ENCODE results near the gene FGD2. TPM values are rescaled to one million over a fixed set of nuclear protein-coding genes. Genes with fewer than 3 reads are reported as not detected.

FGD2 gene
- total and polyA plus RNA-seq, 9 of the 15 experiments (the other 6 are each of a cell fraction or from before 2014, with no cell fraction given) = 0.09 TPM; not detected in 8

GRCh38 chr6:36983538-36983937 lies 21.9 kb upstream of the FGD2 start (continued):
- no peak for TF ChIP-seq FOXK2 (conservative IDR thresholded peaks at IDR 0.05 in 1 of 2, IDR thresholded peaks at IDR 0.05 in 1 of 2; ENCODE audit: low read depth in 2 of 2)
- TF ChIP-seq TEAD1 (CRISPR knock-in tag; IDR thresholded peaks at IDR 0.05) = no peak
- no peak for TF ChIP-seq ZNF445 (CRISPR knock-in tag; IDR thresholded peaks at IDR 0.05; ENCODE audit: low read depth)
- no peak for TF ChIP-seq MTA1 (IDR thresholded peaks at IDR 0.05; ENCODE audit: borderline replicate concordance)
- TF ChIP-seq NR0B1 (IDR thresholded peaks at IDR 0.05; ENCODE audit: partially characterized antibody) = no peak
- no peak for TF ChIP-seq IRF9 (tag; IDR thresholded peaks at IDR 0.05)
- TF ChIP-seq POLR2A (conservative IDR thresholded peaks at IDR 0.05) = no peak
- no peak for TF ChIP-seq MBD2 (IDR thresholded peaks at IDR 0.05; ENCODE audit: borderline replicate concordance, low read depth)
- no peak for TF ChIP-seq SOX6 (IDR thresholded peaks at IDR 0.05)
- TF ChIP-seq MAZ (CRISPR knock-in tag; conservative IDR thresholded peaks at IDR 0.05 in 1 of 2, IDR thresholded peaks at IDR 0.05 in 1 of 2) = no peak
- TF ChIP-seq ZNF146 (CRISPR knock-in tag; IDR thresholded peaks at IDR 0.05; ENCODE audit: unreplicated experiment) = no peak
- no peak for TF ChIP-seq ZBTB17 (CRISPR knock-in tag; IDR thresholded peaks at IDR 0.05)
- TF ChIP-seq HNRNPLL (IDR thresholded peaks at IDR 0.05; ENCODE audit: low read depth, low read length, poor library complexity, severe bottlenecking) = no peak
- no peak for TF ChIP-seq FIP1L1 (IDR thresholded peaks at IDR 0.05; ENCODE audit: low read depth, low read length, poor library complexity, severe bottlenecking)
- no peak for TF ChIP-seq HDAC2 (IDR thresholded peaks at IDR 0.05)
- TF ChIP-seq E2F4 (CRISPR knock-in tag; IDR thresholded peaks at IDR 0.05; ENCODE audit: low read depth) = no peak
- no peak for TF ChIP-seq SIRT6 (IDR thresholded peaks at IDR 0.05; ENCODE audit: low read depth, low read length)
- TF ChIP-seq ZEB2 (IDR thresholded peaks at IDR 0.05) = no peak
- TF ChIP-seq ZC3H8 (IDR thresholded peaks at IDR 0.05) = no peak
- TF ChIP-seq ZNF639 (CRISPR knock-in tag; conservative IDR thresholded peaks at IDR 0.05 in 1 of 2, IDR thresholded peaks at IDR 0.05 in 1 of 2) = no peak
- no peak for TF ChIP-seq ZNF395 (CRISPR knock-in tag; IDR thresholded peaks at IDR 0.05)
- no peak for TF ChIP-seq ZFX (CRISPR knock-in tag; IDR thresholded peaks at IDR 0.05)
- TF ChIP-seq ELF2 (CRISPR knock-in tag; IDR thresholded peaks at IDR 0.05) = no peak
- TF ChIP-seq ARHGAP35 (IDR thresholded peaks at IDR 0.05; ENCODE audit: partially characterized antibody) = no peak
